Neural cell (in vitro differentiated cells): ENCODE measurements around the gene YPEL1. TPM values are rescaled to one million over a fixed set of nuclear protein-coding genes. Genes with fewer than 3 reads are reported as not detected.

Source experiments
- H2AFZ ChIP-seq: fragments of 200-600, 300-800 bp; sonication (generic), shearing (Covaris generic); 2 replicates; pipeline ENCODE4 v1.6.0; 2014; ENCODE audit warnings: low read depth, mild to moderate bottlenecking, antibody characterized with exemption, low read length, moderate library complexity
- H3F3A ChIP-seq: fragments of 200-600 bp; shearing (Covaris generic); 2 replicates; pipeline ENCODE4 v1.6.1; 2016; ENCODE audit warnings: mild to moderate bottlenecking, moderate library complexity, mixed read lengths, antibody characterized with exemption, low read length; ENCODE audit not compliant: insufficient read depth, poor library complexity, severe bottlenecking
- H3K27ac ChIP-seq: fragments of 200-600, 300-800 bp; sonication (generic), shearing (Covaris generic); 2 replicates; pipeline ENCODE4 v1.5.1; 2014; ENCODE audit warnings: mild to moderate bottlenecking, low read length, moderate library complexity
- H3K27me3 ChIP-seq: fragments of 300-800, 200-600 bp; sonication (generic), shearing (Covaris generic); 2 replicates; pipeline ENCODE4 v1.6.0; 2014; ENCODE audit warnings: mild to moderate bottlenecking, low read depth, low read length, moderate library complexity; ENCODE audit not compliant: insufficient read depth
- H3K36me3 ChIP-seq: fragments of 300-800, 200-600 bp; sonication (generic), shearing (Covaris generic); 2 replicates; pipeline ENCODE4 v1.5.1; 2014; ENCODE audit warnings: mild to moderate bottlenecking, antibody characterized with exemption, low read length, moderate library complexity; ENCODE audit not compliant: insufficient read depth
- H3K4me2 ChIP-seq: fragments of 300-800, 200-600 bp; sonication (generic), shearing (Covaris generic); 2 replicates; pipeline ENCODE4 v1.6.0; 2014; ENCODE audit warnings: mild to moderate bottlenecking, low read length
- H3K4me3 ChIP-seq: fragments of 300-800, 200-600 bp; sonication (generic), shearing (Covaris generic); 2 replicates; pipeline ENCODE4 v1.5.1; 2014; ENCODE audit warnings: mild to moderate bottlenecking, low read length, moderate library complexity
- H3K79me2 ChIP-seq: fragments of 200-600 bp; shearing (Covaris generic); replicated peaks from 2 replicates; pipeline ENCODE4 v1.6.0; 2014; ENCODE audit warnings: mild to moderate bottlenecking, low read length, moderate library complexity; ENCODE audit not compliant: insufficient read depth
- H3K9ac ChIP-seq: fragments of 300-800, 200-600 bp; sonication (generic), shearing (Covaris generic); 2 replicates; pipeline ENCODE4 v1.6.1; 2016; ENCODE audit warnings: mild to moderate bottlenecking, low read length, mixed read lengths
- H3K9me2 ChIP-seq: fragments of 200-600 bp; shearing (Covaris generic); 2 replicates; pipeline ENCODE4 v1.6.1; 2016; ENCODE audit warnings: mild to moderate bottlenecking, low read length, mixed read lengths; ENCODE audit not compliant: insufficient read depth
- H3K9me3 ChIP-seq: fragments of 200-600, 300-800 bp; sonication (generic), shearing (Covaris generic); 2 replicates; pipeline ENCODE4 v1.6.1; 2016; ENCODE audit warnings: mild to moderate bottlenecking, mixed run types, low read length, moderate library complexity, mixed read lengths
- H4K20me1 ChIP-seq: fragments of 200-600 bp; shearing (Covaris generic); 2 replicates; pipeline ENCODE4 v1.6.1; 2016; ENCODE audit warnings: mild to moderate bottlenecking, mixed run types; ENCODE audit not compliant: insufficient read depth
- CTCF ChIP-seq: fragments of 450-650 bp; IDR thresholded peaks from 2 replicates; pipeline ENCODE4 v1.5.1; 2014; ENCODE audit warnings: antibody characterized with exemption, mild to moderate bottlenecking, moderate library complexity; ENCODE audit not compliant: poor library complexity, severe bottlenecking
- EP300 ChIP-seq: fragments of 450-650 bp; conservative IDR thresholded peaks from 2 replicates; pipeline ENCODE4 v1.6.1; 2014; ENCODE audit warnings: antibody characterized with exemption, mild to moderate bottlenecking, moderate library complexity; ENCODE audit not compliant: poor library complexity, severe bottlenecking
- EZH2 ChIP-seq: fragments of 200-600, 300-800 bp; shearing (Covaris generic), sonication (generic); IDR thresholded peaks from 2 replicates; pipeline ENCODE4 v1.6.1; 2014; ENCODE audit warnings: antibody characterized with exemption, low read length, borderline replicate concordance, mild to moderate bottlenecking; ENCODE audit not compliant: insufficient read depth, poor library complexity, severe bottlenecking
- MXI1 ChIP-seq: fragments of 450-650 bp; conservative IDR thresholded peaks from 2 replicates; pipeline ENCODE4 v1.6.1; 2014; ENCODE audit warnings: antibody characterized with exemption, mild to moderate bottlenecking; ENCODE audit not compliant: poor library complexity, severe bottlenecking
- POLR2AphosphoS5 ChIP-seq: IDR thresholded peaks from 2 replicates; pipeline ENCODE4 v1.6.1; 2012
- RAD21 ChIP-seq: fragments of 450-650 bp; conservative IDR thresholded peaks from 2 replicates; pipeline ENCODE4 v1.6.1; 2014; ENCODE audit warnings: antibody characterized with exemption, mild to moderate bottlenecking, moderate library complexity
- REST ChIP-seq: IDR thresholded peaks from 2 replicates; pipeline ENCODE4 v1.6.1; 2012; ENCODE audit warnings: borderline replicate concordance
- SMC3 ChIP-seq: fragments of 450-650 bp; conservative IDR thresholded peaks from 2 replicates; pipeline ENCODE4 v1.6.1; 2014; ENCODE audit warnings: antibody characterized with exemption, mild to moderate bottlenecking, moderate library complexity; ENCODE audit not compliant: poor library complexity
- TAF1 ChIP-seq: IDR thresholded peaks from 2 replicates; pipeline ENCODE4 v1.6.1; 2012; ENCODE audit warnings: low read depth
- polyA plus RNA-seq: library from polyadenylated mRNA; depleted of rRNA; stranded (reverse); fragments of >200 nt; gene quantifications from 2 replicates; pipeline ENCODE4 v1.2.3, GENCODE V29; 2014

The YPEL1 gene
- polyA plus RNA-seq, 1 donor from 2014 or later: 38.0 TPM

- Histone ChIP-seq H3K4me2 (no peak overlapping the region), H3F3A (no peaks in the 10 kb centered on the region), H3K9ac (no peak overlapping the region), H3K79me2 (no peaks in the 10 kb centered on the region), H3K36me3 (peaks cover 14% of the 10 kb centered on the region), H3K9me3 (no peaks in the 10 kb centered on the region), H2AFZ (no peak overlapping the region), H3K27me3 (no peaks in the 10 kb centered on the region), H3K4me3 (no peak overlapping the region), H4K20me1 (no peaks in the 10 kb centered on the region), H3K27ac (no peak overlapping the region), H3K9me2 (no peaks in the 10 kb centered on the region)
- TF ChIP-seq TAF1 (no peak), RAD21 (no peak), EZH2 (no peak), CTCF (no peak), EP300 (no peak), REST (no peak), POLR2AphosphoS5 (no peak), SMC3 (no peak)
Observed at GRCh38 chr22:21771631-21771976, 36.0 kb upstream of the YPEL1 start.

GRCh38 chr22:21768435-21768834 is 32.8 kb upstream of the YPEL1 start:
- Histone ChIP-seq H3K36me3 (peaks cover 17% of the 10 kb centered on the region), H2AFZ (no peak overlapping the region), H3K79me2 (no peaks in the 10 kb centered on the region), H4K20me1 (no peaks in the 10 kb centered on the region), H3K27me3 (no peaks in the 10 kb centered on the region), H3K9me3 (no peaks in the 10 kb centered on the region), H3K9me2 (no peaks in the 10 kb centered on the region), H3F3A (no peaks in the 10 kb centered on the region), H3K4me3 (no peak overlapping the region), H3K9ac (no peak overlapping the region), H3K27ac (no peak overlapping the region), H3K4me2 (no peak overlapping the region)
- TF ChIP-seq EP300 (no peak), REST (no peak), CTCF (no peak), EZH2 (no peak), TAF1 (no peak), SMC3 (no peak), POLR2AphosphoS5 (no peak), MXI1 (no peak), RAD21 (no peak)
